Aorta (tissue), 5 donors: ENCODE data around the gene NR1I3. TPM values are rescaled to one million over a fixed set of nuclear protein-coding genes. Genes with fewer than 3 reads are reported as not detected.
A peak's percentile ranks its signal among the peaks of the same experiment; 100 is the strongest.
"Not testable (repeated sequence)": the region's sequence is repeated elsewhere in the genome, so short reads cannot be mapped to it uniquely, and the experiment has no call there.

ENCODE experiments used
- ATAC-seq: fragments of 200-7000 bp; cut with Tn5 transposase; one replicate; pipeline ENCODE4 v1.9.1; 2022; ENCODE audit warnings: moderate library complexity; ENCODE audit not compliant: low FRiP score
- DNase-seq, 2 donors: peaks; one replicate each; pipeline ENCODE4 v3.0.0-alpha.2; 2020
- H3K27ac ChIP-seq, 2 donors: one replicate each; pipeline ENCODE4 v1.5.1; 2013; ENCODE audit warnings: low read length in 2 of 2, mild to moderate bottlenecking in 2 of 2, moderate library complexity in 2 of 2, control low read depth in 1 of 2, inconsistent platforms in 1 of 2, low read depth in 1 of 2
- H3K27me3 ChIP-seq, 2 donors: one replicate each; pipeline ENCODE4 v1.6.1; 2013; ENCODE audit warnings: control low read depth in 1 of 2, low read length in 1 of 2, mild to moderate bottlenecking in 1 of 2, moderate library complexity in 1 of 2; ENCODE audit not compliant: insufficient read depth in 2 of 2, control insufficient read depth in 1 of 2
- H3K36me3 ChIP-seq, 2 donors: one replicate each; pipeline ENCODE4 v1.6.1; 2013; ENCODE audit warnings: control low read depth in 1 of 2, low read length in 1 of 2, mild to moderate bottlenecking in 1 of 2; ENCODE audit not compliant: insufficient read depth in 2 of 2, control insufficient read depth in 1 of 2
- H3K4me1 ChIP-seq, 2 donors: one replicate each; pipeline ENCODE4 v1.6.1; 2013; ENCODE audit warnings: low read length in 2 of 2, control low read depth in 1 of 2, mild to moderate bottlenecking in 1 of 2, moderate library complexity in 1 of 2; ENCODE audit not compliant: insufficient read depth in 2 of 2, control insufficient read depth in 1 of 2
- H3K4me3 ChIP-seq, 2 donors: one replicate each; pipeline ENCODE4 v1.5.1; 2013; ENCODE audit warnings: low read length in 2 of 2, control low read depth in 1 of 2, mild to moderate bottlenecking in 1 of 2
- H3K9me3 ChIP-seq: one replicate; pipeline ENCODE4 v1.6.1; 2013; ENCODE audit warnings: mild to moderate bottlenecking, low read length; ENCODE audit not compliant: control insufficient read depth
- WGBS, 2 donors: extraction: QIAGEN DNeasy Blood & Tissue Kit; methylation state at CpG; one replicate each; pipeline ENCODE4 v1.1.7; 2013; 5-methylcytosine and 5-hydroxymethylcytosine counted together
- intact Hi-C, 2 donors: fragments of 100-400 bp; cut with DNase I; formaldehyde crosslinking; loops; one replicate each; pipeline versions ENCODE4 v1.14.2 to v1.15.0; 2022
- polyA plus RNA-seq, 2 donors: library from polyadenylated mRNA; stranded (reverse); fragments of 200-250 nt; gene quantifications; one replicate each; pipeline ENCODE4 v1.2.3, GENCODE V29; 2013
- total RNA-seq, 2 donors: library from RNA; stranded (reverse); fragmentation: NEBNext Ultra II Directional; extraction: Animal tissue kit (Norgen Biotek cat#: 25700); gene quantifications; one replicate each; pipeline ENCODE4 v1.2.1, GENCODE V29; 2021
- donor health status: healthy with polysubstance abuse.
- donor health status: Bipolar disorder and iron deficiency.
- donor health status: DM: no; HTN: no; CAD: no.
- donor health status: DM: no; HTN: no; CAD: no.
- donor health status: DM: yes; HTN: yes; CAD: no.

The NR1I3 gene
- total and polyA plus RNA-seq, 4 donors = not detected

- Histone ChIP-seq H3K36me3 (no peaks in the 10 kb centered on the region), H3K4me3 (no peak overlapping the region), H3K9me3 (no peaks in the 10 kb centered on the region), H3K4me1 (no peaks in the 10 kb centered on the region), H3K27ac (no peak overlapping the region), H3K27me3 (peaks cover 0 to 2% of the 10 kb centered on the region in 2 donors)
- intact Hi-C loops = no loop called here
- no peak for DNase-seq
- WGBS, 2 donors = 17 to 29% methylated on average over 3 of the region's 3 CpGs
- no peak for ATAC-seq
These were observed 28.2 kb upstream of the NR1I3 start for GRCh38 chr1:161266202-161266601.

DNA sequence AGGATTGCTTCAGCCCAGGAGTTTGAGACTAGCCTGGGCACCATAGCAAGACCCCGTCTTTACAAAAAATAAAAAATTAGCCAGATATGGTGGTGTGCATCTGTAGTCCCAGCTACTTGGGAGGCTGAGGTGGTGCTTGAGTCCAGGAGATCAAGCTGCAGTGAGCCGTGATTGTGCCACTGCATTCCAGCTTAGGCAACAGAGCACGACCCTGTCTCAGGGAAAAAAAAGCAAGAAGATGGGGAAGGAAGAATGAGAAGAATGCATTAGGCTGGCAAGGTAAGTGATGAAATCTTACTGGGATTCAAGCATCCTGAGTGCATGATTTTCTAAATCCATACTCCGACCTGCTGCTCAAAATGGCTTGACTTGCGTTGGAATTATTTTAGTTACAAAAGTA, 27.3 kb upstream of the NR1I3 start:
- no peak for DNase-seq
- Histone ChIP-seq H3K4me3 (no peak overlapping the region), H3K36me3 (no peaks in the 10 kb centered on the region), H3K9me3 (no peaks in the 10 kb centered on the region), H3K27me3 (peaks cover 0 to 2% of the 10 kb centered on the region in 2 donors), H3K4me1 (no peaks in the 10 kb centered on the region), H3K27ac (no peak overlapping the region)
- WGBS, 2 donors = 61 to 73% methylated on average over 5 of the region's 5 CpGs
- no peak for ATAC-seq
- intact Hi-C loops = no loop called here

GRCh38 chr1:161261261-161262235, 23.5 kb upstream of the NR1I3 start:
- H3K4me3 ChIP-seq = no peak overlapping the region
- intact Hi-C loops = no loop called here
- H3K27me3 ChIP-seq = peaks cover 0 to 5% of the 10 kb centered on the region in 2 donors
- WGBS, 2 donors = 54 to 61% methylated on average over 12 of the region's 12 CpGs
- H3K27ac ChIP-seq = no peak overlapping the region
- no peaks in the 10 kb centered on the region for H3K4me1 ChIP-seq
- no peak for ATAC-seq
- peaks cover 7% of the 10 kb centered on the region for H3K9me3 ChIP-seq
- no peaks in the 10 kb centered on the region for H3K36me3 ChIP-seq
- DNase-seq = no peak

DNA sequence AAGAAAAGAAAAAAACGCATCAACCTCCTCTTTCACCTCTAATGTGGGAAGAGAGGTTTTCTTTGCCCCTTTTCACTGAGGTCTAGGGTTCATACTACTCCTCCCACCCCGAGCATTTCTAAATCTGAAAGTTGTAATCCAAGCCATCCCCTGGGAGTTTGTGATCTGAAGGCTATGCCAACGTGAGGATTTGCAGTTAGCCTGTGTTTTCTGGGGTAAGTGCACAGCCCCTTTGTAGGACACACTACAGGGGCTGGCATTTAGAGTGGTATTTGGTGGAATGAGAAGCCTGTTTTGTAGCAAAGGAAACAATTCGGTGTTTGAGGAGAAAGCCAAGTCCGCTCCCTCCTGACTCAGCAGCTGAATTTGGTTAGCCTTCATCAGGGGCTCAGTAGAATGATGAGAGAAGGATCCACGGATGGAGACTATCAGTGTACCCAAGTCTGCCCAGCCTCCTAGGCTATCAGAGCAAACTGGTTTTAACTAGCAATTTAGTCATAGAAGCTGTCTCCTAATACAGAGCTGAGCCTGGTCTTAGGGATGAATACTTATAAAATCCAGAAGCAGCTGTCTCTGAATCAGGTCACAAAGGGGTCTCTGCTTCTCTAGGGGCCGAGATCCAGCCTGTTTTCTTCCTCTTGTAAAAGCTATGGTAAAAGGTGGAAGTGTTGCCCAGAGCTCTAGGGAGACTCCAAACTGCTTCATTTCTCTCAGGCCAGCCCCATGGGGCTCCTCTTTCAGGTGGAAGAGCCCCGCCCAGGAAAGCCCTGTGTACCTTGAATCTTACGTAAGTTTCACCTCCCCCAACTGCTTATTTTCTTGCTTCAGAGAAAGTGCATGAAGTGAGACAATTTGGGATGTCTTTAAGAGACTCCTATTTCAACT, 22.6 kb upstream of the NR1I3 start:
- Histone ChIP-seq H3K27ac (no peak overlapping the region), H3K9me3 (peaks cover 7% of the 10 kb centered on the region), H3K4me1 (no peaks in the 10 kb centered on the region), H3K36me3 (no peaks in the 10 kb centered on the region), H3K27me3 (peaks cover 0 to 5% of the 10 kb centered on the region in 2 donors), H3K4me3 (no peak overlapping the region)
- no peak for ATAC-seq
- WGBS, 2 donors = 30% methylated on average over 9 of the region's 9 CpGs
- intact Hi-C loops = no loop called here
- no peak for DNase-seq

DNA sequence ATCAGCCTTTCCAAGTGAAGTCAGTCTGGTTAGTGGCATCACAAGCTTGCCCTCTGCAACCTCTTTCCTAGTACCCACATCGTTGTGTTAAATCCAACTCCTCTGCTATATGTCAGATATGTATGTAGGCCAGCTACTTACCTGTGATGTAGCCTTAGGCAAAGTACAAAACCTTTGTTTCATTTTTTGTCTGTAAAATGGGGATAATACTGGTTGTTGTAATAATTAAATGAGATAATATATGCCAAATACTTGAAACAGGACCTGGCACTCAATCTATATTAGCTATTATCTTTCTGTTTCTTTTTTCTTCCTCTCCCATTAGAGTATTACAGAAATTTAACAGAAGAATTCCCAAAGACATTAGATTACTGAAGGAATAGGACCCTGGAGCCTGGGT, 21.8 kb upstream of the NR1I3 start:
- no peak overlapping the region for H3K27ac ChIP-seq
- H3K27me3 ChIP-seq = peaks cover 0 to 5% of the 10 kb centered on the region in 2 donors
- WGBS, 2 donors = 68 to 71% methylated on average over 1 of the region's 1 CpG
- ATAC-seq (no peak), DNase-seq (no peak)
- H3K36me3 ChIP-seq = no peaks in the 10 kb centered on the region
- no peak overlapping the region for H3K4me3 ChIP-seq
- intact Hi-C loops = no loop called here
- H3K4me1 ChIP-seq = no peaks in the 10 kb centered on the region
- H3K9me3 ChIP-seq = peaks cover 7% of the 10 kb centered on the region

GRCh38 chr1:161259345-161259702, 21.3 kb upstream of the NR1I3 start:
- intact Hi-C loops = no loop called here
- DNase-seq (no peak), ATAC-seq (no peak)
- Histone ChIP-seq H3K9me3 (peaks cover 7% of the 10 kb centered on the region), H3K4me1 (no peaks in the 10 kb centered on the region), H3K4me3 (no peak overlapping the region), H3K27ac (no peak overlapping the region), H3K27me3 (peaks cover 0 to 5% of the 10 kb centered on the region in 2 donors), H3K36me3 (no peaks in the 10 kb centered on the region)
- 34 to 38% methylated on average over 6 of the region's 6 CpGs for WGBS, 2 donors

- ATAC-seq = peak; percentile 60
These were observed 20.7 kb upstream of the NR1I3 start, which contains the start of gene PCP4L1 for GRCh38 chr1:161258439-161259344. TSS of gene PCP4L1 (plus strand) at chr1:161258745. CDS start at chr1:161258975, 230 bp downstream.

DNA sequence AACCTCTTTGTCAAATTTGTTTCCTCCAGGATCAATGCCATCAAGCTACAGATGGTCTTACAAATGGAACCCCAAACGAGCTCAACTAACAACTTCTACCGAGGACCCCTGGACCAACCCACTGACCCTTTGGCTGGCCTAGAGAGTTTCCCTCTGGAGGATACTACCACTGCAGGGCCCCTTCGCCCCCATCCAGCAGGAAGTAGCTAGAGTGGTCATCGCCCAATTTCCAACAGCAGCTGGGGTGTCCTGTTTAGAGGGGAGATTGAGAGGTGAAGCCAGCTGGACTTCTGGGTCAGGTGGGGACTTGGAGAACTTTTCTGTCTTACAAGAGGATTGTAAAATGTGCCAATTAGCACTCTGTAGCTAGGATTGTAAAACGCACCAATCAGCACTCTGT, 19.1 kb upstream of the NR1I3 start:
- H3K4me1 ChIP-seq, H3K36me3 ChIP-seq, H3K27ac ChIP-seq, intact Hi-C loops, H3K9me3 ChIP-seq, ATAC-seq, H3K27me3 ChIP-seq, DNase-seq, H3K4me3 ChIP-seq: not testable (repeated sequence)
- WGBS, 2 donors = 94 to 95% methylated on average over 5 of the region's 5 CpGs

More at GRCh38 chr1:161258439-161259344, 20.7 kb upstream of the NR1I3 start, which contains the start of gene PCP4L1:
- H3K4me1 ChIP-seq = no peaks in the 10 kb centered on the region
- H3K9me3 ChIP-seq = peaks cover 7% of the 10 kb centered on the region
- peaks cover 0 to 5% of the 10 kb centered on the region in 2 donors for H3K27me3 ChIP-seq
- DNase-seq = peak in 1 of 2 donors; percentile 55
- WGBS, 2 donors = 2% methylated on average over 48 to 62 of the region's 62 CpGs
- H3K4me3 ChIP-seq = peak within 1 kb of the TSS; percentile 28 to 36
- intact Hi-C loops = no loop called here
- H3K36me3 ChIP-seq = no peaks in the 10 kb centered on the region
- no peak within 1 kb of the TSS for H3K27ac ChIP-seq
